Measurements from ENCODE around the gene SPRED2. TPM values are rescaled to one million over a fixed set of nuclear protein-coding genes. Genes with fewer than 3 reads are reported as not detected.

Gene SPRED2
- total and polyA plus RNA-seq, 2 of the 8 experiments (the other 6 are each of a cell fraction or from before 2014, with no cell fraction given), result 15.3 to 22.5 TPM

- peaks cover 5 to 9% of the 10 kb centered on the region in 2 experiments for H4K20me1 ChIP-seq (replicated peaks in 1 of 2; ENCODE audit: control insufficient read depth in 1 of 2, insufficient read depth in 2 of 2, low read length in 2 of 2)
- no peak for DNase-seq (ENCODE audit: low read depth in 1 of 2, low spot score in 2 of 2)
Measured at GRCh38 chr2:65421432-65421748, 11.0 kb downstream of the SPRED2 start.

More at GRCh38 chr2:65421432-65421748, 11.0 kb downstream of the SPRED2 start:
- Histone ChIP-seq H3K9me3 (ENCODE audit: insufficient read depth in 2 of 2, low read depth in 1 of 2, low read length in 1 of 2) (no peaks in the 10 kb centered on the region), H3K79me2 (ENCODE audit: control insufficient read depth in 1 of 2, insufficient read depth in 2 of 2, low read length in 2 of 2) (peaks cover 0 to 53% of the 10 kb centered on the region in 2 experiments; a peak in 3 of 4 replicates), H2BK20ac (ENCODE audit: low read length) (no peak overlapping the region), H3K4ac (replicated peaks; ENCODE audit: insufficient read length, low read depth, low read length) (no peak overlapping the region), H3K14ac (ENCODE audit: insufficient read length) (no peak overlapping the region), H3K23me2 (ENCODE audit: low read depth, low read length) (no peaks in the 10 kb centered on the region), H3K36me3 (ENCODE audit: control insufficient read depth in 2 of 4, insufficient read depth in 4 of 4, low read length in 3 of 4) (no peaks in the 10 kb centered on the region), H3K79me1 (ENCODE audit: low read depth, low read length) (peaks cover 7% of the 10 kb centered on the region), H3K4me3 (ENCODE audit: extremely low read depth in 1 of 4, insufficient read depth in 2 of 4, low read depth in 3 of 4, low read length in 4 of 4) (no peak overlapping the region), H3K9ac (replicated peaks in 1 of 4; ENCODE audit: extremely low read depth in 1 of 4, low read depth in 3 of 4, low read length in 3 of 4) (no peak overlapping the region), H2BK12ac (ENCODE audit: low read depth, low read length) (peak overlapping the region; percentile 88; the same call in 1 of the 2 replicates), H3K18ac (ENCODE audit: extremely low read depth, low read length) (no peak overlapping the region), H3K4me2 (ENCODE audit: insufficient read depth in 1 of 2, low read depth in 2 of 2, low read length in 2 of 2) (no peak overlapping the region), H3K23ac (ENCODE audit: insufficient read length) (no peak overlapping the region), H3K4me1 (replicated peaks in 1 of 4; ENCODE audit: control insufficient read depth in 3 of 4, insufficient read depth in 4 of 4, low read length in 3 of 4) (peaks cover 1 to 13% (median 5%) of the 10 kb centered on the region in 4 experiments; a peak in 5 of 7 replicates), H2AK5ac (ENCODE audit: low read depth, low read length) (peak overlapping the region; percentile 84; the same call in 1 of the 2 replicates), H4K91ac (replicated peaks; ENCODE audit: insufficient read length, low read length) (no peak overlapping the region), H4K5ac (ENCODE audit: insufficient read length, low read depth, low read length) (no peak overlapping the region), H2BK120ac (replicated peaks; ENCODE audit: low read depth, low read length) (no peak overlapping the region), H2AFZ (ENCODE audit: low read length) (no peak overlapping the region), H2BK5ac (ENCODE audit: low read depth, low read length) (no peak overlapping the region), H3K56ac (replicated peaks; ENCODE audit: insufficient read length, low read depth, low read length) (no peak overlapping the region), H2BK15ac (ENCODE audit: low read length) (no peak overlapping the region), H3K27ac (ENCODE audit: low read depth, low read length) (no peak overlapping the region), H4K8ac (ENCODE audit: extremely low read depth, insufficient read depth, low read length) (no peak overlapping the region), H3K27me3 (replicated peaks in 1 of 4; ENCODE audit: control insufficient read depth in 3 of 4, extremely low read depth in 1 of 4, insufficient read depth in 3 of 4, low read length in 3 of 4) (no peaks in the 10 kb centered on the region)
- POLR2A ChIA-PET (ENCODE audit: partially characterized antibody), result interaction anchor here (1.1 to 1.2 kb wide), 2 partner anchors 194 to 365 kb away, joined by 3 to 5 read pairs; partner anchors contain the start of gene ACTR2
- no peak for TF ChIP-seq HDAC2 (IDR thresholded peaks at IDR 0.05; ENCODE audit: borderline replicate concordance in 1 of 2, low read depth in 2 of 2, low read length in 2 of 2)
- no peak for TF ChIP-seq FOSL1 (IDR thresholded peaks at IDR 0.05; ENCODE audit: insufficient read depth, low read depth, low read length)
- no peak for FAIRE-seq
- 79% methylated on average over 1 of the region's 1 CpG; no CpG with 5 or more reads in 1 of the 2 experiments for WGBS, 2 experiments (ENCODE audit: extremely low coverage in 1 of 2, insufficient coverage in 1 of 2, insufficient read length in 1 of 2, insufficient replicate concordance in 2 of 2, low coverage in 1 of 2, low lambda C conversion rate in 2 of 2, missing lambda C conversion rate in 1 of 2)
- CTCF ChIA-PET (ENCODE audit: partially characterized antibody), result interaction anchor here (0.8 to 1.5 kb wide), 7 partner anchors 16 to 146 kb away, joined by 3 to 4 read pairs (median 3); no protein-coding TSS in a partner anchor

Measured in H1 (cell line).